ENCODE data around the gene SPON2.

Gene SPON2

GRCh38 chr4:1208266-1208961 lies 36.0 kb upstream of the SPON2 start:
- no peak for DNase-seq

- DNase-seq = peak; percentile 27
Observed at GRCh38 chr4:1207603-1208265, 35.4 kb upstream of the SPON2 start.

- DNase-seq = no peak
Observed at GRCh38 chr4:1207157-1207470, 34.7 kb upstream of the SPON2 start.

- DNase-seq = no peak
Observed at GRCh38 chr4:1206299-1207156, 34.1 kb upstream of the SPON2 start.

- no peak for DNase-seq
Observed at GRCh38 chr4:1205586-1206298, 33.4 kb upstream of the SPON2 start.

GRCh38 chr4:1204828-1205585 lies 32.6 kb upstream of the SPON2 start:
- no peak for DNase-seq

GRCh38 chr4:1204286-1204827 lies 32.0 kb upstream of the SPON2 start:
- DNase-seq = no peak

- DNase-seq = no peak
Observed at GRCh38 chr4:1203026-1203616, 30.7 kb upstream of the SPON2 start.

- DNase-seq = no peak
Observed at GRCh38 chr4:1202526-1203011, 30.2 kb upstream of the SPON2 start.

GRCh38 chr4:1201851-1202525 lies 29.6 kb upstream of the SPON2 start:
- DNase-seq = no peak

GRCh38 chr4:1200425-1201035 lies 28.1 kb upstream of the SPON2 start:
- DNase-seq = peak; percentile 53

- DNase-seq = no peak
Observed at GRCh38 chr4:1199556-1200331, 27.4 kb upstream of the SPON2 start.

- no peak for DNase-seq
Observed at GRCh38 chr4:1198098-1198844, 25.9 kb upstream of the SPON2 start.

GRCh38 chr4:1196421-1197183 lies 24.2 kb upstream of the SPON2 start:
- no peak for DNase-seq

GRCh38 chr4:1195891-1196401 lies 23.6 kb upstream of the SPON2 start:
- no peak for DNase-seq

- no peak for DNase-seq
Observed at GRCh38 chr4:1195109-1195671, 22.8 kb upstream of the SPON2 start.

Data from NCI-H1694 (cell line).